Measurements from ENCODE around the gene NPLOC4. TPM values are rescaled to one million over a fixed set of nuclear protein-coding genes. Genes with fewer than 3 reads are reported as not detected.

Gene NPLOC4
- polyA plus RNA-seq, 3 donors, result 51.0 to 78.2 (median 73.9) TPM

GRCh38 chr17:81523402-81524038 lies 113.4 kb downstream of the NPLOC4 start:
- DNase-seq, result no peak

DNA sequence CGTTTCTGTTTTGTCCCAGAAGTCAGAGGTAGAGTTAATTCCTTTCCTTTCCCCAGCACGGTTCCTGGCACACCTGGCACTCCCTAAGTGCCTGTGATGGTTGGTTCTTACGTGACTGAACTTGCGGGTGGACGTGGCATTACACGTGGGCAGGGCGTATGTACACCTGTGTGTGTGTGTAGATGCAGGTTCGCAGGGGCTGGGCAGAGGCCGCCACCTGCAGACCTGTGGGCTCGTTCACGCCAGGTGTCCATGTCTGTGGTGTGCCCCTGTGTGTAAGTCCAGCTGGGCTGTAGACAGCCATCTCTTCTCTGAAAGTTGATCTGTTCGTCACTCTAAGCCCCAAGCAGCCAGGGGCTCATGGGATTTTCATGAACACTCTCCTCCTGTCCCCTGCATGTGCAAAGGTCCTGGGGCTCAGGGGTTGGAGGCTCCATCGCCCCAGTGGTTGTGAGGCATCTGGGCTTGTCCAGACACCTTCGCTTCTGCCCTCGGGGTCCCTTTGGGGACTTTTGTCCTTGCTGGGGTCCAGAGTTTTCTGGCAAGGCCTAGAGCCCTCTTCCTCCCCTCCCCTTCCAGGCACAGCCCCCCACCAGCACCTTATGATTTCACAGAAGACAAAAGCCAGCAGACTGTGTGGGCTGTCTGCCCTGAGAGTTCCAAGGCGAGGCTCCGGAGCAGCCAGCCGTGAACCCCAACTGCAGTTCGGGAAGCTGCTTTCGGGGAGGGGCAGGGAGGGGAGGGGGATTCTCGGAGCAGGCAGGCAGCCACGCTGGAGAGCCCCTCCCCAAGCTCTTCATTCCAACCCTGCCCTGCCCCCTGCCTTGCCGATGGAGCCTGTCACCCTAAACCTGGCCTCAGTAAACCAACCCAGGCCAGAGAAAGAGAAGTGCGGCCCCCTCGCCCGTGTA lies 114.2 kb downstream of the NPLOC4 start:
- DNase-seq, result peak; percentile 91

GRCh38 chr17:81520021-81520901 lies 116.7 kb downstream of the NPLOC4 start:
- no peak for DNase-seq

GRCh38 chr17:81519284-81520020 lies 117.5 kb downstream of the NPLOC4 start:
- no peak for DNase-seq

DNA sequence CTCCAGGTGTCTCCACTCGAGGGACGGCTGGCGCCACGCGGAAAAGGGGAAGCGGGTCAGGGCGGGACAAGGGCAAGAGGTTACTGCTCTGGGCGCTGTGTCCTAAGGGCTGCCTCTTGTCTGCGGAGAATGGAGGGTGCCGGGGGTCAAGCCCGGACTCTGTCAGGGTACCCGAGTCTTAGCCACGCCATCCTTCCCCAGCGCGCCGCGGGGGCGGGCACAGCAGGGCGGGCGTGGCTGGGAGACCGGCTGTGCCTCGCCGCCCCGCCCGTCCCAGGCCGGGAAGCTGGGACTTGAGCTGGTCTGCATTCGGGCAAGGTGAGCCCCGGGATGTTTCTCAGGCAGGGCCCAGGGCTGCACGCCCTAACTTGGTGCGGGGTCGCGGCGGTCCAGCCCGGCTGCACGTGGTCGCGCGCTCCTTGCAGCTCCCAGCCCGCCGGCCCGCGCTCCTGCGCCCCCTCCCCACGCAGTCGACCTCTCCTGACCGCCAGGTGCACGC lies 118.1 kb downstream of the NPLOC4 start:
- no peak for DNase-seq

DNA sequence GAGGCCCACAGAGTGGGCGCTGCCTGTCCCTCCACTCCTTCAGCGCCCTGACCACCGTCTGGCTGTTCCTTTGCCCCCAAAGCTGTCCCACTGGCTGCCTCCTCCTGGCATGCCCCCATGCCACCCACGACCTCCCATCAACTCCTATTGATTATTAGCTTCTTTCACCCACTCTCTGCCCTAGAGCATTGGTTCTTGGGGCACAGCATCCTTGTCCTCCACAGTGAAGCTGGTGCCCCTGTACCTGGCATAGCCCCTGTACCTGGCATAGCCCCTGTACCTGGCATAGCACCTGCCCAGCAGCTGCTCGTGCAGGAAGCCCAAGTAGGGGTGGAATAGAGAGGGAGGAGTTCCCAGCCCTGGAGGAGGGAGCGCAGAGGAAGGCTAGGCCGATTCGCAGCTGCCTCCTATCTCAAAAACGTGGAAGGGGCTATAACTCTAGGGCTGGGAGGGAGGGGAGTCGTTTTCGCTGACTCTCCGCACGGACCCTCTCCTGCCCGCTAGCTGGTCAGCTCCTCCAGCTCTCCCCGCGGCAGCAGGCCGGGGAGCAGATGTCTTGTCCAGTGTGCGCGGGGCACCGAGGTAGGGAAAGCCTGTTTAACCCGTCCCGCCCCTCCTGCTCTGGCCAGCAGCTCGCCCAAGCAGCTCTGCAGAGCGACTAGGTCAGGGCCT lies 118.7 kb downstream of the NPLOC4 start:
- no peak for DNase-seq

DNA sequence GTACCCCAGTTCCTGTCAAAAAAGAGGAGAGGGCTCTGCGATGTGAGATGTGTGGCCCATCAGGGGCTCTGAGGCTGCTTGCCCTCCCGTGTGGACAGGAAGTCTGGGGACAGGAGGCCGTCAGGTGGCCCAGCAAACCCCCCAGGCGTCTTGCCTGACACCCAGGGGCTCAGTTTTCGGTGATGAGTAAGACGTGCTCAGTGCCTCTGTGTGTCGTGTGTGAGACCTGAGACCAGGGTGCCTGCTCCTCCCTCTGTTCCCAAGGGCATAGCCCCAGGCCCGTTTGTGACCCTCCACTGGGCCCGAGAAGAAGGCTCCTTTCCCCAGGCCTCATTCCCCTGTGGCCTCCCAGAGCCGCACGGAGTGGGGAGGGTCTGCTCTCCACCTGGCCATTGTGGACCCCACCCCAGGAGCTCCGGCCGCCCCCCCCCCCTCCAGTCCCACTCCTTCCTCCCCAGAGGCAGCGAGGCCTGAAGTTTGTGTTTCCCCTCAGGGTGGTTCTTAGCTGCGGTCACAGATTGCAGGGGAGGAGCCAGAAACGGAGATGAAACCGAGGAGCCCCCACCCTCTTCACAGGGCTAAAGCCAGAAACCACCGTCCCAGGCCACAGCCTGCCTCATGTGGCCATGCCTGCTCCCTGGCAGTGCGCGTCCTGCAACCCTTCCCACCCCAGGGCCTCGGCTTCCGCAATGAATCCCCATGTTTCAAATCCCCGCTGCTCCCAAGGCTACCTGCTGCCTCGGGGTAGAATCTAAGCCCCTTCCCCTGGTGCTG lies 119.4 kb downstream of the NPLOC4 start:
- no peak for DNase-seq

DNA sequence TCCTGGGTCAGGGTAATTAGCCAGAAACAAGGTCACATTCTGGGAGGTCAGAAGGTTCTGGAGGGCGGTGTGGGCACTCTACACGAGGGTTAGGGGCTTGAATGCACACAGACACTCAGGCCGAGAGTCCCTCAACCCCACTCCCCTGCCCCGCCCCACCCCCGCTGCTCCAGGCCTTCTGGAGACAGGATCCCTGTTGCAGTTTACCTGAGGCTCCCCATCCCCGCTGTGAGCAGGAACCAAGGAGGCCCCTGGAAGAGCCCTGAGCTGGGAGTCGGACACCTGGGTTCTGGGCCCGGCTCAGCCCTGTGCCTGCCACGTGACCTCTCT lies 119.9 kb downstream of the NPLOC4 start:
- no peak for DNase-seq

DNA sequence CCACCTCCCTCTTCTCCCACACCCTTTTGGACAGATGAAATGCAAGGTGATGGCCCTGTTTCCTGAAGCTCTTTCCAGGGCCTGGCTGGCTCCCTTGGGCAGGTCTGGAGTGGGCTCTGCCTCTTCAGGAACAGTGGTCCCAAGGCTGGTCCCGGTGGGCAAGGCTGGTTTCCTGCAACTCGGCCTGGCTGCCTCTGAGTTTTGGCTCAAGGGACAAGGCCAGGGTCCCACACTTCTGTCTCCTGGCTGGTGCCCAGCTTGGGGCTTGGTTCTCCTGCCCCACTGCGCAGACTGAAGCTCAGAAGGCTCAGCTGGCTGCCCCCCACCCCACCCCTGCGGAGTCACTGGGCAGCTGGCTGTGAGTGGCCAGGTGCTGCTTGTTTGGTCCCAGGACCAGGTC lies 120.5 kb downstream of the NPLOC4 start:
- no peak for DNase-seq

- DNase-seq, result no peak
Measured at GRCh38 chr17:81515530-81516041, 121.3 kb downstream of the NPLOC4 start.

- no peak for DNase-seq
Measured at GRCh38 chr17:81514739-81515529, 122.0 kb downstream of the NPLOC4 start.

DNA sequence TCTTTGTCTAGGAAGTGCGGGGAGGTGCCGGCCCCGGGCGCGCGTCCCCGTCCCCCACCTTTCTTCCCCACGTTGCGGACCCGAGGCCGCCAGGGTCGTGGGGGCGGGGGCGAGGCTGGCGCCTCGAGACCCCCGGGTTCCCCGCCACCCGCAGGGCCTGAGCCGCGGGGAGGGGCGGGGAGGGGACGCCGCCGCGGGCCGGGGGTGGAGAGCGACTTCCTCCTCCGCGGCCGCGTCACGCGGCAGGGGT lies 122.5 kb downstream of the NPLOC4 start:
- no peak for DNase-seq

DNA sequence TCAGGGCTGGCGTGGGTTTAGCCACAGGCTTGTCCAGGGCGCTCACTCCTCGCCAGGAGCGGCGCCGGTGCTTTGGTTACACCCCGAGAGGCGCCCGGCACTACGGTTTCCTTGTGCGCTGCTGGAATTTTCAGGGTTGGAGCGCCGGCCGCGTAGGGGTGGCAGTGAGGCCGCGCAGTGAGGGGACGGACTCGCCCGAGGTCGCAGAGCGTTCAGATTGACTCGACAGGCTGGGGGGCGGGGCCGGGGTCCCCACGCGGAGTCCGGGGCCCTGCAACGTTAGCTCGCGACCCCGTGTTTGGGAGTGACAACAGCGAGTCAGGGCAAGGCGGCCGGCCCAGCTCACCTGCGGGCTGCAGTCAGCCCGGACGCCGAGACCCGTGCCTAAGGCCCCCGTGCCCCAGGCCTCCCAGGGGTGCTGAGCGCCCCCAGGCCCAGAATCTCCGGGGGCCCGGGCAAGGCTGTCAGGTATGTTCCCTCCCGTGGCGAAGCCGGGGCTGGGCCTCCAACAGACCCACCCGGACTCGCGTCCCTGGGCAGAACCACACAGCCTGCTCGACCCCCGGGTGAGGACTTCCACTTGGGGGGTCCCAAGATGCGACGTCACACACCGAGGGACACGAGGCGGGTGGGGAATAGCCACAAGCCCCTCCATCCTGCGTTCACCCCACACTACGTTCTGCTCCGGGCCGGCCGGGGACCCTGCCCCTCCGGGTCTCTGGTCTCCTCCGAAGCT lies 123.0 kb downstream of the NPLOC4 start:
- DNase-seq, result no peak

DNA sequence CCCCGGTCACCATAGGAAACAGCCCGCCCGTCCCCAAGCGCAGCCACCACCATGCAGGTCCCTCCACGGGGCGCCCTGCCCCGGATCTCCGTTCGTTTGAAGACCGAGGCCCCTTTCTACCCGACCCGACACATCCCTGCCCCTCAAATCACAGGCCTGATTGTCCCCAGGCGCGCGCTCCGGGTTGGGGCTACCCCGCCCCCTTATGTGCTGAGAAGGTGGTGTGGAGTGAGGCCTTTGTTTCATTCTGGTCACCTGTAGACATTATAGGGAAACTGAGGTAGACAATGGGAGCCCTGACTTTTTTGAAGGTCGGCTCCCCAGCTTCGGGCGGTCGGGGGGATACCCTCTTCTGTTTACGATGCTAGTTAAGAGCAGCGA lies 123.5 kb downstream of the NPLOC4 start:
- DNase-seq, result no peak

DNA sequence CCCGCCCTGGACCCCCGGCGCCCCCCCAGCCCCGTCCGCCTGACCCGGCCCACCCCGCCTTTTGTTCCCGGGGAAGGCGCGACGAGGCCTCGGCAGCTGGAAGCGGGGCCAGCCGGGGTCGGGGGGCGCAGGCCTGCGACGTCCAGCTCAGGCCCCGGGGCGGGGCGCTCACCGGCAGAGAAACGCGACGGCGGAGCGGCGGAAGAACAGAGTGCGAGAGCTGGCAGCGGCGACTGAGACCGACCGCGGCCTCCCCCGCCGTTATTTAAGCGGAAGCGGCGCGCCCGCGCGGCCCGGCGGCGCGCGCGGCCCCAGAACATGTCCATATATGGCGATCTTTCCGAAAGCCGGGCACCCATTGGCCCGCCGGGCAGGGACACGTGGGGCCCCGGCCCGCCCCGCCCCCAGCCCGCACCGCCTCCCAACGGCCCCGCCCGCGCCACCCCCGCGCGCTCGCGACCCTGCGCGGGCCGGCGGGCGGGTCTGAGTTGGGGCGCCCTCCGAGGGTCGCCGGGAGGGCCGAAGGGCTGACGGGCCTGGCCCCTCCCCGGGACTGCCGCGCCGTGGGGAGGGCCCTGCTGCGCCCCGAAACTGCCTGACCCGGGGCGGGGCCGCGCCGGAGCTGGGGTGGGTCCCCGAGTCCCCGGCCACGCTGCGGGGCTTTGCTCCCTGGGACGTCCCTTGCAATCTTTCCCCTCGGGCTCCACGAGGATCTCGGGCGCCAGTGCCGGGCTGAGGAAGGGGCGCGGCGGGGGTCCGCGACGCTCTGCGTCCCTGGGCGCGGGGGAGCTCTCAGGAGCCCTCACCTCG lies 124.1 kb downstream of the NPLOC4 start, which contains the start of gene ACTG1:
TSS of gene ACTG1 (minus strand) at position 238 of the 810 bp plus-strand sequence. CDS start 445 bp downstream, outside the sequence.
- peak; percentile 94 for DNase-seq

GRCh38 chr17:81511804-81512561 lies 124.9 kb downstream of the NPLOC4 start:
- DNase-seq, result no peak

DNA sequence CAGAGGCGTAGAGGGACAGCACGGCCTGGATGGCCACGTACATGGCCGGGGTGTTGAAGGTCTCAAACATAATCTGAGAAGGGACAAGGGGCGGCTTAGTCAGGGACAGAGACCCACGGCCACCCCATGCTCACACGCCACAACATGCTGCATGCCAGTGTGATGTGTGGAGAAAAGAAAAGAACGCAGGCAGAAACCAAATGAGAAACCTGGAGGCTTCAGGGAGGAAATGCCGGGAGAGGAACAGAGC lies 125.4 kb downstream of the NPLOC4 start:
- no peak for DNase-seq

All from renal pelvis (tissue), 4 donors.